Body of pancreas (tissue), 4 donors: ENCODE data around the gene COPG1. TPM values are rescaled to one million over a fixed set of nuclear protein-coding genes. Genes with fewer than 3 reads are reported as not detected.

ENCODE experiments used
- ATAC-seq: fragments of 150-250 bp; one replicate; pipeline ENCODE4 v1.9.1; 2016
- DNase-seq, 4 donors: peaks; one replicate each; pipeline ENCODE4 v3.0.0-alpha.2; 2019
- H3K27ac ChIP-seq, 4 donors: fragments of 200-600 bp; sonication (generic); 1 replicate in 3 of 4; 2 replicates in 1 of 4; pipeline versions ENCODE4 v1.5.1 to v1.6.1; 2016 to 2019; ENCODE audit warnings: mild to moderate bottlenecking in 1 of 4, mixed read lengths in 1 of 4, moderate library complexity in 1 of 4
- H3K27me3 ChIP-seq, 2 donors: fragments of 200-600 bp; sonication (generic); one replicate each; pipeline ENCODE4 v1.6.0; 2016; ENCODE audit warnings: mild to moderate bottlenecking in 1 of 2
- H3K36me3 ChIP-seq, 2 donors: fragments of 200-600 bp; sonication (generic); replicated peaks in 1 of 2; 2 replicates each; pipeline ENCODE4 v1.5.1; 2016; ENCODE audit warnings: low read depth in 2 of 2; ENCODE audit not compliant: insufficient read depth in 1 of 2
- H3K4me1 ChIP-seq: fragments of 200-600 bp; sonication (generic); one replicate; pipeline ENCODE4 v1.6.0; 2016
- H3K4me3 ChIP-seq, 2 donors: fragments of 200-600 bp; sonication (generic); 1 replicate in 1 of 2; 2 replicates in 1 of 2; pipeline ENCODE4 v1.5.1; 2016 to 2019
- H3K9me3 ChIP-seq, 3 donors: fragments of 200-600 bp; sonication (generic); 1 replicate in 2 of 3; 2 replicates in 1 of 3; pipeline ENCODE4 v1.5.1; 2016
- CTCF ChIP-seq, 7 experiments: fragments of 450-650 bp in 4 of 7; fragments of 200-600 bp in 3 of 7; sonication (generic) in 3 of 7; IDR thresholded peaks; one replicate each; pipeline ENCODE4 v1.5.1; 2016 to 2019; ENCODE audit warnings: antibody characterized with exemption in 7 of 7
- POLR2A ChIP-seq, 3 donors: fragments of 450-650 bp; IDR thresholded peaks; one replicate each; pipeline ENCODE4 v1.6.1; 2016; ENCODE audit warnings: antibody characterized with exemption in 3 of 3, mild to moderate bottlenecking in 2 of 3
- WGBS, 2 donors: methylation state at CpG; one replicate each; pipeline ENCODE4 v1.1.5; 2017; 5-methylcytosine and 5-hydroxymethylcytosine counted together
- intact Hi-C: fragments of 100-400 bp; cut with DNase I; formaldehyde crosslinking; loops from one replicate; pipeline ENCODE4 v1.15.1; 2023
- total RNA-seq, 2 donors: library from RNA; depleted of rRNA; stranded (reverse); fragments of >200 nt; gene quantifications; one replicate each; pipeline ENCODE4 v1.1.0, GENCODE V29; 2016

The COPG1 gene
- 10 to 100 TPM; 62.6 to 75.0 TPM for total RNA-seq

- DNase-seq (peak; percentile 89 to 91 (median 90)), ATAC-seq (peak; percentile 92)
- H3K27me3 ChIP-seq: no peaks in the 10 kb centered on the region
- H3K4me1 ChIP-seq: peaks cover 39% of the 10 kb centered on the region
- H3K4me3 ChIP-seq: peak within 1 kb of the TSS; percentile 97 to 99
- H3K36me3 ChIP-seq: peaks cover 4 to 5% of the 10 kb centered on the region in 2 donors
- intact Hi-C loops: loop anchor here (5.0 kb wide), 2 partner anchors 92 to 282 kb away; no protein-coding TSS in a partner anchor
- H3K9me3 ChIP-seq: no peaks in the 10 kb centered on the region
- WGBS, 2 donors: 1% methylated on average over 16 to 48 of the region's 48 CpGs
- H3K27ac ChIP-seq: peak within 1 kb of the TSS; percentile 81 to 95 (median 90)
- TF ChIP-seq CTCF (IDR thresholded peaks at IDR 0.05) (peak in 2 of 7 experiments; percentile 0 to 8), POLR2A (IDR thresholded peaks at IDR 0.05) (peak; percentile 88 to 97 (median 97))
Measured at GRCh38 chr3:129249284-129250065, at the start of gene COPG1. COPG1 (plus strand) TSS chr3:129249606; CDS start chr3:129249710, 104 bp downstream.

- TF ChIP-seq POLR2A (IDR thresholded peaks at IDR 0.05): no peak
- TF ChIP-seq CTCF (IDR thresholded peaks at IDR 0.05): no peak
- ATAC-seq: no peak
- WGBS, 2 donors: 87% methylated on average over 2 of the region's 2 CpGs
Measured at GRCh38 chr3:129204473-129204872, 44.9 kb upstream of the COPG1 start.

GRCh38 chr3:129205109-129205832 is 44.1 kb upstream of the COPG1 start:
- intact Hi-C loops: no loop called here
- DNase-seq (no peak), ATAC-seq (no peak)
- Histone ChIP-seq H3K4me1 (no peaks in the 10 kb centered on the region), H3K9me3 (no peaks in the 10 kb centered on the region), H3K27me3 (no peaks in the 10 kb centered on the region), H3K4me3 (no peak overlapping the region), H3K36me3 (no peaks in the 10 kb centered on the region), H3K27ac (no peak overlapping the region)
- TF ChIP-seq CTCF (IDR thresholded peaks at IDR 0.05) (no peak), POLR2A (IDR thresholded peaks at IDR 0.05) (no peak)
- 73 to 79% methylated on average over 6 to 8 of the region's 8 CpGs for WGBS, 2 donors

More at GRCh38 chr3:129204473-129204872, 44.9 kb upstream of the COPG1 start:
- intact Hi-C loops: no loop called here
- DNase-seq: no peak
- Histone ChIP-seq H3K27ac (no peak overlapping the region), H3K4me1 (no peaks in the 10 kb centered on the region), H3K9me3 (no peaks in the 10 kb centered on the region), H3K4me3 (no peak overlapping the region), H3K27me3 (no peaks in the 10 kb centered on the region), H3K36me3 (no peaks in the 10 kb centered on the region)

GRCh38 chr3:129207479-129207878 is 41.9 kb upstream of the COPG1 start:
- Histone ChIP-seq H3K27ac (no peak overlapping the region), H3K27me3 (no peaks in the 10 kb centered on the region), H3K4me3 (no peak overlapping the region), H3K9me3 (no peaks in the 10 kb centered on the region), H3K36me3 (no peaks in the 10 kb centered on the region), H3K4me1 (peaks cover 12% of the 10 kb centered on the region)
- intact Hi-C loops: no loop called here
- ATAC-seq (no peak), DNase-seq (no peak)
- TF ChIP-seq POLR2A (IDR thresholded peaks at IDR 0.05): no peak
- no peak for TF ChIP-seq CTCF (IDR thresholded peaks at IDR 0.05)
- 29 to 40% methylated on average over 4 of the region's 4 CpGs for WGBS, 2 donors
